COLO829 (cell line): Measurements from ENCODE around the gene FAM98A.

ENCODE experiments used
- DNase-seq: peaks from one replicate; pipeline ENCODE4 v3.0.0; 2012; ENCODE audit warnings: low spot score

FAM98A gene

DNA sequence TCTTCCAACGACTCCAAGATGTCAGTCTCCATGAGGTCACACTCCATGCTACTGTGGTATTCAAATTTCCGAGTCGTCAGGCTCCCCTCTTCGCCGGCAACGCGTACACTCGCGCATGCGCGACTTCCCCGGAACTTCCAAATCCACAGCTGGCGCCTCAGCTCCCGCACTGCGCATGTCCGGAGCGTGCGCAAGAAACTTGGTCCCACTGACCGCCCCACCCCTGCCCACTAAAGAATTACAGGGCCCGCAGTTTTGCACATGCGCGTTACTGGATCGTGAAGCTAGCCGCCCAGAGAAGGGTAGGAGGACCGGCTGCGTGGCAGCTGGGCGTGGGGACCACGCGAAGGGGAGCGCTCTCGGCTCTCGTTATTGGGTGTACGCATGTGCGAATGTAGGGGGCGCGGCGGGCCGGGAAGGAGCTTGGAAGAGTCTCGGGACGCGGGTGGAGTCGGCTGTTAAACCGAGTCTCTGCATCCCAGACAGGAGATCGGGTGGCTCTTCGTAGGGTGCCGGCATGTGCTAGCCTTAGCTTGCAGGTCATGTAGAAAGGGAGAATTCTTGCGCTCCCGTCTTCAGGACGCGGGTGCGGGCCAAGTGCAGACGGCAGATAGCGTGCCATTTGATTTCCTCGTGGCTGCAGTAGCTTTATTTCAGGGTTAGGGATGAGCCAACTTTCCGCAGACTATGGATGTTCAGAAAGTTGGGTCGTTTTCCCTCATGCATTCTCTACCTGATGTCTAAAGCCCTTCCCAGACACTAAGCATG is at the start of gene FAM98A:
FAM98A (minus strand) TSS at position 125 of the 768 bp plus-strand sequence; CDS start at position 47, 78 bp downstream.
- DNase-seq = peak; percentile 99

DNA sequence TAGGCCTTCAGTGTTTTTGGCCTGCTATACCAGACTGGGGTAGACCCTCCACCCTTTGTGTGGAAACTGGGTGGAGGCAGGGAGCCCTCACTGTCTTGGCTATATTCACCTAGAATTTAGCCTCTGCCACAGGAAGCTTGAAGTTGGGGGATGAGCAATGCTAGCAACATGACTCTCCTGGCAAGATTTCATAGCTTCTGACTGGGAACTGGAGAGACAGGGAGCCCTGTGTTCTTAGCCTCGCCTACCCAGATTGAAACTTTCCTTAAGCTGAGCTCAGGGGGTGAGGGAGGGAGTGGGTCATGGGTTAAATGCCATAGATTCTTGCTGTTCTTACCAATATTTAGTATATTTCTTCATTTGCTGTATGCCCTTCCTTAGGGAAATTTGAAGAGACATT is 46.8 kb upstream of the FAM98A start:
- peak; percentile 45 for DNase-seq

- DNase-seq = no peak
These were observed 45.1 kb upstream of the FAM98A start for GRCh38 chr2:33644215-33644614.

- DNase-seq = no peak
These were observed 36.9 kb upstream of the FAM98A start for GRCh38 chr2:33636001-33636400.

DNA sequence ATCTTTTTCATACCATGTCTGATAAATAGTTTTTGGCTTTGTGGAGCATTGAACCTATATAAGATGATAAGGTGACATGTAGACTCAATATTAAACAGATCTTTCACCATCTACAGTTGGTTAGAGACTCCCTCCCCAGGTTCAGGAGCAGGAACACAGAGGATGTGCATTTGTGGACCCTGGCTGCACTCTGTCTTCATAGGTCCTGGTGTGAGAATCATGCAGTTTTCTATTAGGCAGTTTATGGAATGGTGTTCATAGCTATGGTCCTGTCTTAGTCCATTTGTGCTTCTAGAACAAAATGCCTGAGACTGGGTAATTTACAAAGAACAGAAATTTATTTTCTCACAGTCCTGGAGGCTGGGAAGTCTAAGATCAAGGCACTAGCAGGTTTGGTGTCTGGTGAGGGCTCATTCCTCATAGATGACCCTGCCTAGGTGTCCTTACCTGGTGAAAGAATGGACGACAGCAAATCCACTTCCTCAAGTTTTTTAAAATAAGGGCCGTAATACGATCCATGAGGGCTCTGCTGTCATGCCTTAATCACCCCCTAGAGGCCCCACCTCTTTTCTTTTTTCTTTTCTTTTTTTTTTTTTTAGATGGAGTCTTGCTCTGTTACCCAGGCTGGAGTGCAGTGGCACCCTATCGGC is 35.3 kb upstream of the FAM98A start:
- DNase-seq = no peak

GRCh38 chr2:33633315-33633714 is 34.2 kb upstream of the FAM98A start:
- no peak for DNase-seq

DNA sequence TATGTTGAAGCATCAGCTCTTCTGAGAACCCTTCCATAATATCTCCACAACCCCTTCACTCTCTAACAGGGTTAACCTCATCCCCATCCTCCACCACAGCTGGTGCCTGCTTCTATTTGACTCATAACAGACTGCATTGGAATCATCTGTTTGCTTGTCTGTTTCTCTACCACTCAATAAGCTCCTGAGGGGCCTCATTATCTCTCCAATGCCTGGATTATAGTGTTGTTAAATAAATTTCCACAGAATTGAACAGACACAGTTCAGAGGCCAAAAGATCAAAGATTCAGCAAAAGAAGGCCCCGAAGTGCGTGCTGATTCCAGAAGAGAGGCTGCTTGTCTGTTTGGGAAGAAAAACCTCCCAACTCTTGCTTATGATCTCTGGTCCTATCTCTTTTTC is 33.7 kb upstream of the FAM98A start:
- no peak for DNase-seq

- no peak for DNase-seq
These were observed 29.1 kb upstream of the FAM98A start for GRCh38 chr2:33628031-33628827.

DNA sequence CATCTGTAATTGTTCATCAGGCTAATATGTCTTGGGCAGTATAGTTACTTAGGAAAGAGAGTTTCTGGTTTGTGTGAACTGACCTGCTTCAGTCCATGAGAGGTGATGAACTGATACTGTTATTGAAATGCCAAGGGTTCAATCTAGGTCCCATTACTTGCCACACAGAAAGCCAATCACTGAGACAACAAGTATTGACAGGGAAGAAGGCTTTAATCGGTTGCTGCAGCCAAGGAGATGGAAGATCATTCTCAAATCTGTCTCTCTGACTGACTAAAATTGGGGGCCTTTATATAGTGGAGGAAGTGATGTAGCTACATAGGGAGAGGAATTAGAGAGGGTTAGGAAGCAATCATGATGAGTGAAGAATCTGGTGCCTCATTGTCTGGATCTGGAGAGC is 19.9 kb upstream of the FAM98A start:
- DNase-seq = no peak

DNA sequence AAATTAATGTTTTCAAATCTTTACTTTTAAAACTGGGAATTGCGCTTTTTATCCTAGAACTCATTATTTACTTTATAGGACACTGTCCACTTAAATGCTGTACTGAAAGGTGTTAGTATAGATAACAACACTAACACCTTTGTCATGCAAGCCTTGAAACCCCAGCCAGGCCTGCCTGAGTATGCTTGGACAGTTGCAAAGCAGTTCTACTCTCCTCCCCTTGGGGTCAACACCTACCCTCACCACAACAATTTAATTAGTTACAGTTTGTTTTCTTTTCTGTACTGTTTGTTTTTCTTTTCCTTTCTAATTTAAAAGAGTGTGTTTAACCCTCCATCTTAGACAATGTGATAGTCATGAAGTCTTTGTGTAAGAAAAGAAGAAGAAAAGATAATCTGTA is 18.9 kb upstream of the FAM98A start:
- DNase-seq = no peak

DNA sequence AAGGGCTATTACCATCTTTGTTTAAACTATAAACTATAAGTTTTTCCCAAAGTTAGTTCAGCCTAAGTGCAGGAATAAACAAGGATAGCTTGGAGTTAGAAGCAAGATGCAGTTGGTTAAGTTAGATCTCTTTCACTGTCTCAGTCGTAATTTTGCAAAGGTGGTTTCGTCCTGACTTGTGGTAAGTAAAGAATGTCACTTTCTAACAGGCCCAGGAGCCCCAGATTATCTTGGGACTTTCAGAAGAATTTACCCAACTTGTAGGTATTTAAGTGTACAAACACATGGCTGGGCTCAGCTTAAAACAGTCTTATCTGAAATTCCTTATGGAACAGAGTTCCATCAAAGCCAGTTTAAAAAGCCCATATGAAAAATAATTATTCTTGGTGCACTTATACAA is 18.3 kb upstream of the FAM98A start:
- no peak for DNase-seq

GRCh38 chr2:33616873-33617272 is 17.8 kb upstream of the FAM98A start:
- DNase-seq = no peak

DNA sequence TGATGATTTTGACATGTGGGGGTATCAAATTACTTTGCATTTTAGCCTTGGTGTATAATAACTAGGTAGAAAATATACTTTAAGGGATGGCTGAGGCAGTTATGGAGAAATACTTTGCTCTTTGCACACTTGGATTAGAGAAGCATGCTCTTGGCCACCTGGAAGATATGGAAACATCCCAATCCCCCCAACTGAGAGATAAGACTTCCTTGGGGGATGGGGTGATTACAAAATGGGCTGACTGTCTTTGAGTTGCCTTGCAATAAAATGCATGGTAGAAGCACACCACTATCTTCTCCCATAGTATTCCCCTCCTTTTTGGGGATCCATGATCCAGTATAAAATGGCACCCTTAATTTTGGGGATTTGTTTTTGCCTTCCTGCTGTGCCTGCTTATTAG is 15.1 kb upstream of the FAM98A start:
- no peak for DNase-seq

GRCh38 chr2:33607905-33608304 is 8.8 kb upstream of the FAM98A start:
- DNase-seq = peak; percentile 43

DNA sequence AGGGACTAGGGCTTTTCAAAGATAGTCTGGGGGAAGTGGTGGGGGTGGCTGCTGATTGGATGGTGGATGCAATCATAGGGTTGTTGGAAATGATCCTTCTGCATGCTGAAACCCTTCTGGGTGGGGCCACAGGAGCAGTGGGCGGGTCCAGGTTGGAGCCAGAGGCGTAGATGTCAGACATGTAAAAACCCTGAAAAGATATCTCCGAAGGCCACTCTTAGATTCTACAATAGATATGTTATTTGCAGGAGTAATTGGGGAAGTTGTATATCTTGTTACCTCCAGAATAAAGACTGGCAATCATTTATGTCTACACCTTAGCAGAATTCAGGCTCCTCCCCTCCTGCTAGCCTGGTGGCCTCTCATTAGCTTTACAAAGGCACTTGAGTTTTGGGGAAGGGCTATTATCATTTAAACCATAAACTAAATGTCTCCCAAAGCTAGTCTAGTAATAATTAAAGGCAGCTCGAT is 8.2 kb upstream of the FAM98A start:
- no peak for DNase-seq

DNA sequence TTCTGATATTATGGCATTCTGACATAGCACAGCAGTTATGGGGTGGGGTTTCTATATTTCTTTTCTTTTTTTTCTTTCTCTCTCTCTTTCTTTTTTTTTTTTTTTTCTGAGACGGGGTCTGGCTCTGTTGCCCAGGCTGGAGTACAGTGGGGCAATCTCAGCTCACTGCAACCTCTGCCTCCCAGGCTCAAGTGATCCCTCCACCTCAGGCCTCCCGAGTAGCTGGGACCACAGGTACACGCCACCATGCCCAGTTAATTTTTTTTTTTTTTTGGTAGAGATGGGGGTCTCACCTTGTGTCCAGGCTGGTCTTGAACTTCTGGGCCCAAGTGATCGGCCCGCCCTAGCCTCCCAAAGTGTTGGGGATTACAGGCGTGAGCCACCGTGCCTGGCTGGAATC is 7.5 kb upstream of the FAM98A start:
- DNase-seq = no peak

DNA sequence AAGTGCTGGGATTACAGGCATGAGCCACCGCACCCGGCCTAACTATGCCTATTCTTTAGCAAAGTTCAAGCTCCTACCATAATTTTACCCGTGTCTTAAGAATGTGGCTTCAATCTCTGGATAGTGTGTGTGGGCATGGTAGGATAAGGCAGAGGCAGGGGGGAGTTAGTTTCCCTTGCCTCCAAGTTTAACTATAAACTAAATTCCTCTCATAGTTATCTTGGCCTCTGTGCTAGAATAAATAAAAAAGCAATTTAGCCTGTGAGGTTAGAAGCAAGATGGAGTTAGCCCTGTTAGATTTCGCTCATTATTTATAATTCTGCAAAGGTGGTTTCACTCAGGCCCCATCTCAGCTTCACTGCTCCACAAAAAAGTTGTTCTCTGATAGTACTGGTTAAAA is 7.0 kb upstream of the FAM98A start:
- no peak for DNase-seq

GRCh38 chr2:33605056-33605455 is 6.0 kb upstream of the FAM98A start:
- DNase-seq = no peak

- DNase-seq = no peak
These were observed 4.3 kb upstream of the FAM98A start for GRCh38 chr2:33603416-33603815.

DNA sequence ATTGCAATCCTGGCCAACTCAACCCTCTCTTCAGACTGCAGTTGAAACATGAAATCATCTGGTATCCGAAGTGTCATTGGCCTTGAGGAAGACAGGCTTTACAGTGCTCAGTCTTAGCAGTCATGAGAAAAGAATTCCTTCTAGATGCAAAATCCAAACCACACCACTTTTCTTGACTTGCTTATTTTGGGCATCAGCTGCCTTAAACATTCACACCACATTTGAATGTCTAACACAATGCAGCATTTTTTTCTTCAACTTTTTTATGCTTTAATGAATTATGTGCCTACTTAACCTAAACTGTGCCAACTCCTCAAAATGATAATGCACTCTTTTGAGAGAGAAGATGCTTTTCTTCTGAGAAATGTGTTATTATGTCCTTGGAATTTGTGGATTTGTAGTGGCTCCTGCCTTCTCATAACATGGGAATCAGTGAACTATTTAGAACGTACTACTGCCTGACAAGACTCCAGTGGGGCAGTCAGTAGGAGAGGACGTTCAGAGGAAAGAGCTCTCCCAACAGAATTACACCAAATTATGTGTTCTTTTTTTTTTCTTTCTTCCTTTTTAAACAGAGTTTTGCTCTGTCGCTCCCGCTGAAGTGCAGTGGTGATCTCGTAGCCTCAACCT is 3.2 kb upstream of the FAM98A start:
- DNase-seq = no peak

GRCh38 chr2:33599943-33600192 is 769 bp upstream of the FAM98A start:
- DNase-seq = no peak

- peak; percentile 21 for DNase-seq
These were observed 431 bp downstream of the FAM98A start for GRCh38 chr2:33598561-33599174.
